Keratinocyte (primary cell): Measurements from ENCODE around the gene CHRD.

Source experiments
- CTCF ChIP-seq, 3 experiments: IDR thresholded peaks in 1 of 3; conservative IDR thresholded peaks in 1 of 3; optimal IDR thresholded peaks in 1 of 3; 2 replicates in 2 of 3; 3 replicates in 1 of 3; pipeline versions ENCODE3 to v1.5.1; 2011; ENCODE audit warnings: low read length in 3 of 3, mild to moderate bottlenecking in 3 of 3, moderate library complexity in 2 of 3, control low read depth in 1 of 3, inconsistent platforms in 1 of 3; ENCODE audit not compliant: insufficient read depth in 2 of 3; ENCODE audit errors: extremely low read depth in 1 of 3
- EZH2 ChIP-seq: IDR thresholded peaks from one replicate; pipeline ENCODE4 v1.6.1; 2012; ENCODE audit warnings: inconsistent platforms, mild to moderate bottlenecking, low read length, moderate library complexity

GRCh38 chr3:184377374-184377773 is 2.5 kb upstream of the CHRD start:
- TF ChIP-seq CTCF (optimal IDR thresholded peaks at IDR 0.05 in 1 of 3, IDR thresholded peaks at IDR 0.05 in 1 of 3, conservative IDR thresholded peaks at IDR 0.05 in 1 of 3; ENCODE audit: extremely low read depth in 1 of 3, insufficient read depth in 2 of 3, low read length in 3 of 3), result no peak
- no peak for TF ChIP-seq EZH2
